HCT116 (cell line): Measurements from ENCODE around the gene EGLN3.

ENCODE experiments used
- CEBPB ChIP-seq: IDR thresholded peaks from 2 replicates; pipeline ENCODE4 v1.6.1; 2012; ENCODE audit warnings: low read depth
- FOSL1 ChIP-seq: IDR thresholded peaks from 2 replicates; pipeline ENCODE4 v1.6.1; 2012; ENCODE audit warnings: low read depth
- POLR2A ChIP-seq: IDR thresholded peaks from 2 replicates; pipeline ENCODE4 v1.7.0; 2011; ENCODE audit warnings: borderline replicate concordance; ENCODE audit not compliant: insufficient read depth, insufficient read length; ENCODE audit errors: extremely low read depth
- POLR2AphosphoS5 ChIP-seq: IDR thresholded peaks from 2 replicates; pipeline ENCODE4 v1.6.1; 2011; ENCODE audit warnings: mild to moderate bottlenecking, low read depth, low read length, moderate library complexity
- YY1 ChIP-seq: IDR thresholded peaks from 2 replicates; pipeline ENCODE4 v1.6.1; 2011; ENCODE audit warnings: low read length, low read depth, moderate library complexity, mild to moderate bottlenecking; ENCODE audit not compliant: insufficient replicate concordance; ENCODE audit errors: extremely low read depth
- ZNF274 ChIP-seq: fragments of 200-500 bp; sonication (Bioruptor generic); IDR thresholded peaks from 2 replicates; pipeline ENCODE4 v1.6.1; 2014; ENCODE audit warnings: mild to moderate bottlenecking, low read depth, low read length, inconsistent platforms
- TF ChIP-seq, protein P1 (sequence below), 3 experiments: fragments of 200-600 bp in 1 of 3; sonication (generic) in 1 of 3; IDR thresholded peaks in 2 of 3; conservative IDR thresholded peaks in 1 of 3; 2 replicates each; pipeline ENCODE4 v1.5.1; 2012 to 2017; ENCODE audit warnings: low read depth in 2 of 3, low read length in 2 of 3, antibody characterized with exemption in 1 of 3, borderline replicate concordance in 1 of 3, control low read depth in 1 of 3, mild to moderate bottlenecking in 1 of 3, mixed read lengths in 1 of 3, mixed run types in 1 of 3, moderate library complexity in 1 of 3; ENCODE audit not compliant: insufficient read depth in 1 of 3
- TF ChIP-seq, protein P2 (sequence below): IDR thresholded peaks from 2 replicates; pipeline ENCODE4 v1.6.1; 2012; ENCODE audit warnings: low read depth

DNA sequence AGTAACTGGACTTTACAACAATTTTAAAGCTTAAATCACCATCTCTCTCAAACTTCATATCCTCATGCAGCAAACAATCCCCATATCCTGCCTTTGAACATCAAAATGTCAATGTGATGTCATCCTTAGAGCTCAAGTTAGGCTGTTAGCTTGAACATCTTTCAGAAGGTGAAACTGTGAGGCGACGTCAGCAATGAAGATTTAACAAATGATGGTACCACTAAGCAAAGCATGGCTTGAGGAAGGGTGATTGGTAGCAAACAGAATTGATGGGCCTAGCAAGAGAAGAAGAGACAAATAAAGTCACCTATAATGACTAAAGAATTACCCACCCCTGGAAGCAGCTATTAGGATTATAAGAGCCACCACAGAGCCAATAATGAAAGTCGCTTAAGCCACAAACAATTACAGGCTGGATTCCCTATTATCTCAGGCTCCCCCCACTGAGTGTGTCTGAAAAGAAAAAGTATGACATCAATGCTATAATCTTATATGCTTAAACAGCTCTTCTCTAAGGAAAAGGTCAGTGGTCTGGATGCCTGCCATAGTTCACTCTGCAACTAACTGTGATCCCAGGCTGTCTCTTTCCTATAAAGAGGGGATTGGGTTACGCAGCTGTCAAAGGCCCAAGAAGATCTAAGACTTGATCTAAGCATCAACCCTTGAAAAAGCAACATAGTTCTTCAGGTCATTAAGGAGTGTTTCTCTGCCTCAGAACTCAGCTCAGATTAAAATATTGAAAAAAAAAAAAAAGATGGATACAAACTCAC is 18.1 kb downstream of the EGLN3 start:
- TF ChIP-seq FOSL1 (no peak), CEBPB (no peak), ZNF274 (no peak), POLR2A (no peak), YY1 (no peak), POLR2AphosphoS5 (no peak)
- TF ChIP-seq, protein P1, sequence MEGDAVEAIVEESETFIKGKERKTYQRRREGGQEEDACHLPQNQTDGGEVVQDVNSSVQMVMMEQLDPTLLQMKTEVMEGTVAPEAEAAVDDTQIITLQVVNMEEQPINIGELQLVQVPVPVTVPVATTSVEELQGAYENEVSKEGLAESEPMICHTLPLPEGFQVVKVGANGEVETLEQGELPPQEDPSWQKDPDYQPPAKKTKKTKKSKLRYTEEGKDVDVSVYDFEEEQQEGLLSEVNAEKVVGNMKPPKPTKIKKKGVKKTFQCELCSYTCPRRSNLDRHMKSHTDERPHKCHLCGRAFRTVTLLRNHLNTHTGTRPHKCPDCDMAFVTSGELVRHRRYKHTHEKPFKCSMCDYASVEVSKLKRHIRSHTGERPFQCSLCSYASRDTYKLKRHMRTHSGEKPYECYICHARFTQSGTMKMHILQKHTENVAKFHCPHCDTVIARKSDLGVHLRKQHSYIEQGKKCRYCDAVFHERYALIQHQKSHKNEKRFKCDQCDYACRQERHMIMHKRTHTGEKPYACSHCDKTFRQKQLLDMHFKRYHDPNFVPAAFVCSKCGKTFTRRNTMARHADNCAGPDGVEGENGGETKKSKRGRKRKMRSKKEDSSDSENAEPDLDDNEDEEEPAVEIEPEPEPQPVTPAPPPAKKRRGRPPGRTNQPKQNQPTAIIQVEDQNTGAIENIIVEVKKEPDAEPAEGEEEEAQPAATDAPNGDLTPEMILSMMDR (IDR thresholded peaks at IDR 0.05 in 2 of 3, conservative IDR thresholded peaks at IDR 0.05 in 1 of 3; ENCODE audit: borderline replicate concordance in 1 of 3, insufficient read depth in 1 of 3, low read depth in 2 of 3, low read length in 2 of 3): no peak
- TF ChIP-seq, protein P2, sequence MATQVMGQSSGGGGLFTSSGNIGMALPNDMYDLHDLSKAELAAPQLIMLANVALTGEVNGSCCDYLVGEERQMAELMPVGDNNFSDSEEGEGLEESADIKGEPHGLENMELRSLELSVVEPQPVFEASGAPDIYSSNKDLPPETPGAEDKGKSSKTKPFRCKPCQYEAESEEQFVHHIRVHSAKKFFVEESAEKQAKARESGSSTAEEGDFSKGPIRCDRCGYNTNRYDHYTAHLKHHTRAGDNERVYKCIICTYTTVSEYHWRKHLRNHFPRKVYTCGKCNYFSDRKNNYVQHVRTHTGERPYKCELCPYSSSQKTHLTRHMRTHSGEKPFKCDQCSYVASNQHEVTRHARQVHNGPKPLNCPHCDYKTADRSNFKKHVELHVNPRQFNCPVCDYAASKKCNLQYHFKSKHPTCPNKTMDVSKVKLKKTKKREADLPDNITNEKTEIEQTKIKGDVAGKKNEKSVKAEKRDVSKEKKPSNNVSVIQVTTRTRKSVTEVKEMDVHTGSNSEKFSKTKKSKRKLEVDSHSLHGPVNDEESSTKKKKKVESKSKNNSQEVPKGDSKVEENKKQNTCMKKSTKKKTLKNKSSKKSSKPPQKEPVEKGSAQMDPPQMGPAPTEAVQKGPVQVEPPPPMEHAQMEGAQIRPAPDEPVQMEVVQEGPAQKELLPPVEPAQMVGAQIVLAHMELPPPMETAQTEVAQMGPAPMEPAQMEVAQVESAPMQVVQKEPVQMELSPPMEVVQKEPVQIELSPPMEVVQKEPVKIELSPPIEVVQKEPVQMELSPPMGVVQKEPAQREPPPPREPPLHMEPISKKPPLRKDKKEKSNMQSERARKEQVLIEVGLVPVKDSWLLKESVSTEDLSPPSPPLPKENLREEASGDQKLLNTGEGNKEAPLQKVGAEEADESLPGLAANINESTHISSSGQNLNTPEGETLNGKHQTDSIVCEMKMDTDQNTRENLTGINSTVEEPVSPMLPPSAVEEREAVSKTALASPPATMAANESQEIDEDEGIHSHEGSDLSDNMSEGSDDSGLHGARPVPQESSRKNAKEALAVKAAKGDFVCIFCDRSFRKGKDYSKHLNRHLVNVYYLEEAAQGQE: no peak
